ENCODE results near the gene SOAT1.

SOAT1 gene

DNA sequence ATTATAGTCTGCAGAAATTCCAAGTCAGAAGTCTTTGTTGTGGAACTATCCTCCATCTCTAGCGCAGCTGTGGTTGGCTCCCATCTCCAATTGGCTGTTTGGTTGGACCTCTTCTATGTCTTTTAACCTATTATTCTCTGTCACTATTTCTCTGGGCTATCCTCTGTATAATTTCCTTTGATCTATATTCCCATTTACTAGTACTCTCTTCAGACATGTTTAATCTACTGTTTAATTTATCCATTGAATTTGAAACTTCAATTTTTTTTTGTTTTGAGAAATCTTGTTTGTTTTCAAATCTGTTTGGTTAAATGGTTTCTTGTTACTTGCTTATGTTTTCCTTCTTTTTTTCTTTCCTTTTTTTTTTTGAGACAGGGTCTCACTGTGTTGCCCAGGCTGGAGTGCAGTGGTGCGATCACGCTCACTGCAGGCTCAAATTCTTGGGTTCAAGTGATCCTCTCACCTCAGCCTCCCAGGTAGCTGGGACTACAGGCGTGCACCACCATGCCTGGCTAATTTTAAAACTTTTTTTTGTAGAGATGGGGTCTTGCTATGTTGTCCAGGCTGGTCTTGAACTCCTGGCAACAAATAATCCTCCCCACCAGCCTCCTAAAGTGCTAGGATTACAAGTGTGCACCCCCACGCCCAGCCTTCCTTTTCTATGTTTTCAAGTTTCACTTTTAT, 28.1 kb downstream of the SOAT1 start:
- TF ChIP-seq, protein P1, sequence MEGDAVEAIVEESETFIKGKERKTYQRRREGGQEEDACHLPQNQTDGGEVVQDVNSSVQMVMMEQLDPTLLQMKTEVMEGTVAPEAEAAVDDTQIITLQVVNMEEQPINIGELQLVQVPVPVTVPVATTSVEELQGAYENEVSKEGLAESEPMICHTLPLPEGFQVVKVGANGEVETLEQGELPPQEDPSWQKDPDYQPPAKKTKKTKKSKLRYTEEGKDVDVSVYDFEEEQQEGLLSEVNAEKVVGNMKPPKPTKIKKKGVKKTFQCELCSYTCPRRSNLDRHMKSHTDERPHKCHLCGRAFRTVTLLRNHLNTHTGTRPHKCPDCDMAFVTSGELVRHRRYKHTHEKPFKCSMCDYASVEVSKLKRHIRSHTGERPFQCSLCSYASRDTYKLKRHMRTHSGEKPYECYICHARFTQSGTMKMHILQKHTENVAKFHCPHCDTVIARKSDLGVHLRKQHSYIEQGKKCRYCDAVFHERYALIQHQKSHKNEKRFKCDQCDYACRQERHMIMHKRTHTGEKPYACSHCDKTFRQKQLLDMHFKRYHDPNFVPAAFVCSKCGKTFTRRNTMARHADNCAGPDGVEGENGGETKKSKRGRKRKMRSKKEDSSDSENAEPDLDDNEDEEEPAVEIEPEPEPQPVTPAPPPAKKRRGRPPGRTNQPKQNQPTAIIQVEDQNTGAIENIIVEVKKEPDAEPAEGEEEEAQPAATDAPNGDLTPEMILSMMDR (conservative IDR thresholded peaks at IDR 0.05): no peak
- H3K27ac ChIP-seq: no peak overlapping the region

DNA sequence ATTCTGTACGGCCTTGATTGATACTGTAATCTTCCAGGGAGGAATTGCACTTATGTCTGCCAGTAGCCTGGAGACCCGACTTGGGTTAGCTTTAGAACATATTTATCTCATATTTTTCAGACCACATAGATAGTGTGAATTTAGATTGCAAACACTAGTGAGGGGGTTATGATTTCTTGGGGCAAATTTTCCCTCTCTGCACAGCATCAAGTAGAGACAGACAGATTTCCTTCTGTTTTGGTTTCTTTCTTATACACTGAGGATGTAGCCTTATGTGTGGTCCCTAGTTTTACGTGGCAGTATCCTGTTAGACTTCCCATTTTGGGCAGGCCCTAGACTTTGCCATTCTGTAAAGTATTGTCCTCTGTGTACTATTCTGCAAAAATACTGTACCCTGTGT, 29.0 kb downstream of the SOAT1 start:
- H3K27ac ChIP-seq: peak overlapping the region; percentile 1; the same call in 1 of the 2 replicates
- TF ChIP-seq, protein P1 (conservative IDR thresholded peaks at IDR 0.05): no peak

DNA sequence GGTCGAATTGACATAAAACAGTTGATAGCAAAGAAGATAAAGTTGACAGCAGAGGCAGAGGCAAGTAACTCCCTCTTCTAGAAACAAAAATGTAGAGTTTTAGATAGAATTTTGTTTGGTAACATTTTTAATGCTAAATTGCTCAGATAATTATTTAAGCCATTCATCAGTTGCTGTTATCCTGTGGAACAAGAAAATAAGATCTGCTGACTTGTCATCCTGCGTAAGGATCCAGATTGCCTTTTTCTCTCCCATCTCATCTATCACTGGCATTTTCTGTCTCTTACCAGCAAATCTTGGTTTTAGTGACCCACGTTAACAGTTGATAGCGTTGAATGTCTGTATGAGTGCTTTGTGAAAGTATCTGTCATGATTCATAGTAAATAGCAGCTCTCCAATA, 29.8 kb downstream of the SOAT1 start:
- peak overlapping the region; percentile 1; the same call in 1 of the 2 replicates for H3K27ac ChIP-seq
- TF ChIP-seq, protein P1 (conservative IDR thresholded peaks at IDR 0.05): no peak

DNA sequence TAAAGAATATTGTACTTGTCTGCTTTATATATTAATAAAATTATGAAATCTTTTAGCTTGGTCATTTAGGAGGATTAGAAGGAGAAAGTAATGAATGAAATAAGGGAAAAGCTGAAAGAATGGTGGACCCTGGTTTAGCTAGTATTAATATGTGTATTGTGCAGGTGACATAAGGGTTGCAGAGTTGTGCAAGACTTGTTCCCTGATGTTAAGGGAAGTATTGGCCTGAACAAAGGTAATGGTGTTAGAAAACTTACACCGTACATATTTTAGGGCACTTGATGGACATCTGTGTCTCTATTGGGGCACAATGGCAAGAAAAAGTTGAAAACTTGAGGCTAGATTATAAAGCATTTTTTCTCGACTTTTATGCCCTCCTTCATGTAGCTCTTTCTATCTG, 32.2 kb downstream of the SOAT1 start:
- TF ChIP-seq, protein P1 (conservative IDR thresholded peaks at IDR 0.05): no peak
- H3K27ac ChIP-seq: no peak overlapping the region

DNA sequence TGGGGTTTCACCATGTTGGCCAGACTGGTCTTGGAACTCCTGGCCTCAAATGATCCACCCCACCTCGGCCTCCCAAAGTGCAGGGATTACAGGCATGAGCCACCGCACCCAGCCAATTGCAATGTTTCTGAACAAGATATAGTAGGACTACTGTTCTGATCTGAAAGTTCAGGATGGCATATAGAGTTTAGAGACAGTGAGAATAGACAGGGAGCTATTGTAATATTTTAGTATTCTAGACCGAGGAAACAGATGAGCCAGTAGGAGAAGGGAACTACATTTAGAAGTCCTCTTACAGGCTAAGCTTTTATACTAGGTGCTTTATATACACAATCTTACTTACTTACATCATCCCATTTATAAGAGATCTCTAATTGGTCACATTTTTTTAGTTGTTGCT, 33.1 kb downstream of the SOAT1 start:
- TF ChIP-seq, protein P1 (conservative IDR thresholded peaks at IDR 0.05): no peak
- no peak overlapping the region for H3K27ac ChIP-seq

DNA sequence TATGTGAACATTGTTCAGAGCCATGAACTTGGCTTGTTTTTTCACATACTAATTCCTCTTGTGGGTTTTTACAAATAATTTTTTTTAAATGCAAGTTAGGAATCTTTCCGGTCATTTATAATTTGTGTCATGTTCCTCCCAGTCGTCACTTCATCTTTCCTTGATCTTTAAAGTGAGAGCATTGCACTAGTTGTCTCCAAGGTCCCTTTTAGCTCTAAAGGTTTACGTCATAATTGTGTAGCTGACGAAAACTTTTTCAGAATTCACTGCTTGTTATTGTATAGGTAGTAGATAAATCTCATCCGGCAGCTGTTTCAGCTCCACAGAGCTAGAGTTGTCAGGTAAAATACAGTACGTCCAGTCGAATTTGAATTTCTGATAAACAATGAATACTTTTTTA, 33.6 kb downstream of the SOAT1 start:
- TF ChIP-seq, protein P1 (conservative IDR thresholded peaks at IDR 0.05): no peak
- no peak overlapping the region for H3K27ac ChIP-seq

DNA sequence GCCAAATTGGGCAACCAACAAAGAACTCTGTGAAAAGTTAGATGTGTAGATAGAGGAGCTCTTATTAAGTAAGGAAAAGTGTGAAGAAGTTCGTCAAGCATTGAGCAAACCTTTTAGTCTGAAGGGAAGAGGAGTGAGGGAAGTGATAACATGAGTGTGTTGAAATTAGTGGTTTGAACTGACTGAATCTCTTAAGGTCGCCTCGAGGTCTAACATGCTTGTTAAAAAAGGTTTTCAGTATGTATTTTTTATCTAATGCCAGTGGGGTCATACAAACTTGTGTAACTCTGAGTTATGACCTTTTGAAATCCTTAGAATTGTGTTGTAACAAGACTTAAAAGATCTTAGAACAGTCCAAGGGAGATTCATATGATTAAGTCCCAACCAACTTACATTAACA, 34.1 kb downstream of the SOAT1 start:
- TF ChIP-seq, protein P1 (conservative IDR thresholded peaks at IDR 0.05): no peak
- no peak overlapping the region for H3K27ac ChIP-seq
